ENCODE measurements around the gene PTPRK.

PTPRK gene

DNA sequence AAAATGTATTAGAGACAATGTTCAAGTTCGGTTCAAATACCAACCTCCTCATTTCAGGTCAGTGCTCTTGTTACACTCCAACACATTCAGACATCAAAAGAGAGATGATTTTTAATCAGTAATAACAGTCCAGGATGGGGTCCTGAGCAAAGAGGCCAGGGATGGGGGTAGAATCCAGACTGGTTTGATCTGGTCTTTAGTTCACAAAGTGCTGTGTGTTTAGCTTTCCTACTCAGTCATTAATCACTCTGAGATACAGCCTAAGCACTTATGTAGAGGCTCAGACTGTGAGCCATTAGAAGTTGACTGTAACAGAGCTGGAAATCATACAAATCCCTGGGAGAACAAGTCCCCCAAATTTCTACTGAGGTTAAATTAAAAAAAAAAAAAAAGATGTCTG, 241.6 kb downstream of the PTPRK start:
- Histone ChIP-seq H3K27ac (ENCODE audit: low read depth, low read length) (no peak overlapping the region), H3K27me3 (ENCODE audit: insufficient read depth, low read length) (no peaks in the 10 kb centered on the region), H3K4me3 (ENCODE audit: low read length) (no peak overlapping the region), H3K9ac (ENCODE audit: low read depth, low read length) (no peak overlapping the region), H3K9me3 (ENCODE audit: insufficient read depth, low read depth, low read length) (no peaks in the 10 kb centered on the region), H3K36me3 (ENCODE audit: insufficient read depth, low read length) (no peaks in the 10 kb centered on the region), H3K4me1 (ENCODE audit: insufficient read depth, low read length) (peaks cover 45% of the 10 kb centered on the region)
- WGBS = no CpG with 5 or more reads among the region's 1 CpG

- H3K36me3 ChIP-seq (ENCODE audit: insufficient read depth, low read length) = no peaks in the 10 kb centered on the region
- WGBS = 94% methylated on average over 3 of the region's 3 CpGs
These were observed 243.0 kb downstream of the PTPRK start for GRCh38 chr6:128277379-128277778.

DNA sequence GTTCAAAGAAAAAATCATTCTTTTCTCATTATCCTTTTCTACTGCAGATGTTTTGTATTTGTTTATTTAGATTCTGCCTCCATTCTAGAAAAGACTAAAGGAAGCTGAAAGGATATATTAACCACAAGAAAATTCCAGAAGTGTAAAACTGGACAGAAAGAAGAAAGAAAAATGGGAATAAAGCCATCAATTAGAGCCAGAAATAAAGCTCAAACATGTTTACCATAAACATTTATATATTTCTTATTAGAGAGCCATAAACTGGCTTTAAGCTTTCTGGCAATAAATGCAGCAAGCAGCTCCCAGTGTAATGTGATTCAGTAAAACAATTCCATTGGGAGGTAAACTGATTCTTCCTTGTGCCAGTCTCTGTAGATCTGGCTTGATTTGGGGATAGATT, 244.1 kb downstream of the PTPRK start:
- no peak overlapping the region for H3K9ac ChIP-seq (ENCODE audit: low read depth, low read length)
- no peak overlapping the region for H3K4me3 ChIP-seq (ENCODE audit: low read length)
- H3K4me1 ChIP-seq (ENCODE audit: insufficient read depth, low read length) = peaks cover 20% of the 10 kb centered on the region
- no peak overlapping the region for H3K27ac ChIP-seq (ENCODE audit: low read depth, low read length)
- H3K36me3 ChIP-seq (ENCODE audit: insufficient read depth, low read length) = no peaks in the 10 kb centered on the region
- H3K27me3 ChIP-seq (ENCODE audit: insufficient read depth, low read length) = no peaks in the 10 kb centered on the region
- H3K9me3 ChIP-seq (ENCODE audit: insufficient read depth, low read depth, low read length) = no peaks in the 10 kb centered on the region

More at GRCh38 chr6:128277379-128277778, 243.0 kb downstream of the PTPRK start:
- no peaks in the 10 kb centered on the region for H3K9me3 ChIP-seq (ENCODE audit: insufficient read depth, low read depth, low read length)
- no peak overlapping the region for H3K27ac ChIP-seq (ENCODE audit: low read depth, low read length)
- peaks cover 30% of the 10 kb centered on the region for H3K4me1 ChIP-seq (ENCODE audit: insufficient read depth, low read length)
- no peak overlapping the region for H3K9ac ChIP-seq (ENCODE audit: low read depth, low read length)
- no peak overlapping the region for H3K4me3 ChIP-seq (ENCODE audit: low read length)
- H3K27me3 ChIP-seq (ENCODE audit: insufficient read depth, low read length) = no peaks in the 10 kb centered on the region

DNA sequence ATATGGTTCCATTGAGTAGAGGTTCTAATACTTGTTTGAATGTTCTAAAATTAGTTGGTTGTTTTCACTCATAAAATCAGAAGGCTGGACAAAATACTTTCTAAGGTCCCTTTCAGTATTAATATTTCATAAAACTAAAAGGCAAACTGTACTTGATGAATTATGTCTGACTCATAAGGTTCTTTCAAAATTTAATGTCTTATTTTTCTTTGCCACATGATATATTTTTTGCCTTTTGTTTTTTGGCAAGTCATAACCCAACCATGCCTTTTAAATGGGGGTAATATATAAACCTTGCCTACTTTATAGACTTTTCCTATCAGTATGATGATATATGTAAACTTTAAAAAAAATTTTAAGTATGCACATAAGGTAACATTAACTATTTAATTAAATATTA, 244.7 kb downstream of the PTPRK start:
- Histone ChIP-seq H3K4me3 (ENCODE audit: low read length) (no peak overlapping the region), H3K27me3 (ENCODE audit: insufficient read depth, low read length) (no peaks in the 10 kb centered on the region), H3K27ac (ENCODE audit: low read depth, low read length) (no peak overlapping the region), H3K36me3 (ENCODE audit: insufficient read depth, low read length) (no peaks in the 10 kb centered on the region), H3K9ac (ENCODE audit: low read depth, low read length) (no peak overlapping the region), H3K4me1 (ENCODE audit: insufficient read depth, low read length) (peaks cover 13% of the 10 kb centered on the region), H3K9me3 (ENCODE audit: insufficient read depth, low read depth, low read length) (no peaks in the 10 kb centered on the region)

GRCh38 chr6:128275030-128275429, 245.4 kb downstream of the PTPRK start:
- Histone ChIP-seq H3K27ac (ENCODE audit: low read depth, low read length) (no peak overlapping the region), H3K36me3 (ENCODE audit: insufficient read depth, low read length) (no peaks in the 10 kb centered on the region), H3K27me3 (ENCODE audit: insufficient read depth, low read length) (no peaks in the 10 kb centered on the region), H3K9me3 (ENCODE audit: insufficient read depth, low read depth, low read length) (no peaks in the 10 kb centered on the region), H3K4me3 (ENCODE audit: low read length) (no peak overlapping the region), H3K4me1 (ENCODE audit: insufficient read depth, low read length) (peaks cover 7% of the 10 kb centered on the region), H3K9ac (ENCODE audit: low read depth, low read length) (no peak overlapping the region)
- no CpG with 5 or more reads among the region's 1 CpG for WGBS

- no peaks in the 10 kb centered on the region for H3K9me3 ChIP-seq (ENCODE audit: insufficient read depth, low read depth, low read length)
- no peaks in the 10 kb centered on the region for H3K4me1 ChIP-seq (ENCODE audit: insufficient read depth, low read length)
- 92% methylated on average over 1 of the region's 1 CpG for WGBS
- H3K27me3 ChIP-seq (ENCODE audit: insufficient read depth, low read length) = no peaks in the 10 kb centered on the region
- no peak overlapping the region for H3K9ac ChIP-seq (ENCODE audit: low read depth, low read length)
- no peak overlapping the region for H3K4me3 ChIP-seq (ENCODE audit: low read length)
- H3K27ac ChIP-seq (ENCODE audit: low read depth, low read length) = no peak overlapping the region
- H3K36me3 ChIP-seq (ENCODE audit: insufficient read depth, low read length) = no peaks in the 10 kb centered on the region
These were observed 248.9 kb downstream of the PTPRK start for GRCh38 chr6:128271527-128271926.

DNA sequence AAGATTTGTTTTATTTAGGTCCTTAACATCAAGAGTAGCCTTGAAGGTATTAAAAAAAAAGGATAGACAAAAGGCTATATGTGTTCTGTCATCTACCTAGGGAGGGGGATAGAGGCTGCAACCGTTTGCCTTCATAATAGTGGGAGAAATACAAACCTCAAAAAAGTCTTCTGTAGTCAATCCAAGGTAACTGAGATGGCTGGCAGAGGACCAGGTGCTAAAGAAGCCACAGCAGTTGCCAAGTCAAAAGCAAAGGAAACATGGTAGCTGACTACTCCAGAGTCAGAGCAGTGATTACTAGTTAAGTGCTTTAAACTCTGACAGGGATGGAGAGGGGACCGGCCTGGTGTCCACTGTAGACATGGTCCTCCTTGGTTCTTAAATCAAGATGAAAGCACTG, 249.4 kb downstream of the PTPRK start:
- Histone ChIP-seq H3K27me3 (ENCODE audit: insufficient read depth, low read length) (no peaks in the 10 kb centered on the region), H3K9me3 (ENCODE audit: insufficient read depth, low read depth, low read length) (no peaks in the 10 kb centered on the region), H3K27ac (ENCODE audit: low read depth, low read length) (no peak overlapping the region), H3K36me3 (ENCODE audit: insufficient read depth, low read length) (no peaks in the 10 kb centered on the region), H3K9ac (ENCODE audit: low read depth, low read length) (no peak overlapping the region), H3K4me3 (ENCODE audit: low read length) (no peak overlapping the region), H3K4me1 (ENCODE audit: insufficient read depth, low read length) (no peaks in the 10 kb centered on the region)
- WGBS = 90% methylated on average over 2 of the region's 2 CpGs

- no peaks in the 10 kb centered on the region for H3K9me3 ChIP-seq (ENCODE audit: insufficient read depth, low read depth, low read length)
- no CpG with 5 or more reads among the region's 1 CpG for WGBS
These were observed 253.5 kb downstream of the PTPRK start for GRCh38 chr6:128266946-128267345.

GRCh38 chr6:128265706-128266105, 254.7 kb downstream of the PTPRK start:
- 96% methylated on average over 3 of the region's 3 CpGs for WGBS
- no peak overlapping the region for H3K4me3 ChIP-seq (ENCODE audit: low read length)
- H3K27ac ChIP-seq (ENCODE audit: low read depth, low read length) = no peak overlapping the region
- no peaks in the 10 kb centered on the region for H3K27me3 ChIP-seq (ENCODE audit: insufficient read depth, low read length)
- no peaks in the 10 kb centered on the region for H3K36me3 ChIP-seq (ENCODE audit: insufficient read depth, low read length)
- H3K9ac ChIP-seq (ENCODE audit: low read depth, low read length) = no peak overlapping the region
- no peaks in the 10 kb centered on the region for H3K4me1 ChIP-seq (ENCODE audit: insufficient read depth, low read length)
- no peaks in the 10 kb centered on the region for H3K9me3 ChIP-seq (ENCODE audit: insufficient read depth, low read depth, low read length)

More at GRCh38 chr6:128266946-128267345, 253.5 kb downstream of the PTPRK start:
- no peak overlapping the region for H3K9ac ChIP-seq (ENCODE audit: low read depth, low read length)
- no peak overlapping the region for H3K4me3 ChIP-seq (ENCODE audit: low read length)
- no peaks in the 10 kb centered on the region for H3K36me3 ChIP-seq (ENCODE audit: insufficient read depth, low read length)
- no peak overlapping the region for H3K27ac ChIP-seq (ENCODE audit: low read depth, low read length)
- H3K27me3 ChIP-seq (ENCODE audit: insufficient read depth, low read length) = no peaks in the 10 kb centered on the region
- no peaks in the 10 kb centered on the region for H3K4me1 ChIP-seq (ENCODE audit: insufficient read depth, low read length)

DNA sequence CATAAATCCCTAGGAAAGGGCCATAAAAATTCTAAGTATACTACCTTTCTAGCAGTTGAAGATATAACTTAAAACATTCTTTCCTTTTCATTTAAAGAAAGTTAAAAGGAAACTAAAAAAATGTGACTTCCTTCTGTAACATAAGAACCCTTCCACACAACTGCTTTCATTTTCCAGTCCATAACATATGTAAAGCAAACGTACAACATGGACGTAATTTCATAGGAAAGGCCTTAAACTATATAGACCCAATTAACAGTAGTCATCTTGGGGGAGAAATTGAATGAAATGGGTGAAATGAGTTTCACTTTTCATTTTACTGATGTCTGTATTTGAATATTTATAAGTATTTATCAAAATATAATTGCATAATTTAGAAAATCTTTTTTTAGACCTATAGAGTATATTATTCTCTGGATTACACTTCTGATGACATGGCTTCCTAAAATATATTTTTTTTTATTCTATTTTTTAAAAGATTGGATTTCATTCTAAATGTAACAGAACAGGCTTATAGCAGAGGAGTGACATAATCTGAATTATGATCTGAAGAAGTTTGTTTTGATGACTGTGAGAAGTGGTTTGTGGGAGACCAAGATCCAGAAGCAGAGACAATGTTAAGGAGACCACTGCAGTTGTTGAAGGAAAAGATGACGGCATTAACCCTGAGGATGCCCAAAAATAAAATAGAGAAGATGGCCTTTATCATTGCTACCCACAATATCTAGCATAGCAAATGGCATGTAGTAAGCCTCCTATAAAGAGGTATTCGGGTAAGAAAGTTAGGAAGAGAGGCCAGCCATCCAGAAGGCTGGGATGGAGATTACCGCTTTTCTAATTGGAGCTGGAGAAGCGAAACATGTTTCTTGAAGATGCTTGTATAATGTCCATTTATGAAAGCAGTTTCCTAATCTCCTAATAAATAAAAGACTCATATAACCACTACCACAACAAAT, 260.4 kb downstream of the PTPRK start:
- no peak overlapping the region for H3K27ac ChIP-seq (ENCODE audit: low read depth, low read length)
- H3K36me3 ChIP-seq (ENCODE audit: insufficient read depth, low read length) = no peaks in the 10 kb centered on the region
- no peaks in the 10 kb centered on the region for H3K4me1 ChIP-seq (ENCODE audit: insufficient read depth, low read length)
- no peak overlapping the region for H3K4me3 ChIP-seq (ENCODE audit: low read length)
- H3K27me3 ChIP-seq (ENCODE audit: insufficient read depth, low read length) = no peaks in the 10 kb centered on the region
- H3K9me3 ChIP-seq (ENCODE audit: insufficient read depth, low read depth, low read length) = no peaks in the 10 kb centered on the region
- WGBS = 95% methylated on average over 5 of the region's 6 CpGs
- no peak overlapping the region for H3K9ac ChIP-seq (ENCODE audit: low read depth, low read length)

GRCh38 chr6:128259029-128259724, 261.2 kb downstream of the PTPRK start:
- H3K27me3 ChIP-seq (ENCODE audit: insufficient read depth, low read length) = no peaks in the 10 kb centered on the region
- H3K9me3 ChIP-seq (ENCODE audit: insufficient read depth, low read depth, low read length) = no peaks in the 10 kb centered on the region
- 94% methylated on average over 2 of the region's 2 CpGs for WGBS
- H3K9ac ChIP-seq (ENCODE audit: low read depth, low read length) = no peak overlapping the region
- H3K4me1 ChIP-seq (ENCODE audit: insufficient read depth, low read length) = no peaks in the 10 kb centered on the region
- H3K36me3 ChIP-seq (ENCODE audit: insufficient read depth, low read length) = no peaks in the 10 kb centered on the region
- H3K27ac ChIP-seq (ENCODE audit: low read depth, low read length) = no peak overlapping the region
- H3K4me3 ChIP-seq (ENCODE audit: low read length) = no peak overlapping the region

All from HUES64 (cell line).